Activated T-helper 2 cell treated with anti-CD3 and anti-CD28 coated beads, Interferon-gamma antibody, Interleukin-2, Interleukin-4, amounts not matched to agents 10 μg/mL and 5 μg/mL and 100 μg/mL, durations not matched to agents 14 hours and 24 hours and 36 hours (primary cell): ENCODE data around the gene WASHC1. TPM values are rescaled to one million over a fixed set of nuclear protein-coding genes. Genes with fewer than 3 reads are reported as not detected.

Experiments
- total RNA-seq: library from RNA; stranded (reverse); gene quantifications from 2 replicates; pipeline ENCODE4 v1.2.3, GENCODE V29; 2022

Gene WASHC1
- total RNA-seq, 1 donor from 2014 or later: 20.5 TPM

Other genes with a start within 250 kb of the WASHC1 start
- 0.09 TPM in 1 of 2 replicates, not detected in the other for gene FOXD4, start 89.0 kb upstream of the WASHC1 start, total RNA-seq
- 28.9 and 32.7 TPM in 2 replicates for gene ZNG1A, start 149.6 kb upstream of the WASHC1 start, total RNA-seq
- 113 and 123 TPM in 2 replicates for gene DOCK8, start 185.4 kb upstream of the WASHC1 start, total RNA-seq